Suprapubic skin (tissue), 4 donors: Measurements from ENCODE around the gene RBMS3. TPM values are rescaled to one million over a fixed set of nuclear protein-coding genes. Genes with fewer than 3 reads are reported as not detected.

ENCODE experiments used
- DNase-seq, 2 donors: peaks; one replicate each; pipeline ENCODE4 v3.0.0-alpha.2; 2019; ENCODE audit warnings: low spot score in 2 of 2
- H3K27ac ChIP-seq: fragments of 200-600 bp; sonication (generic); one replicate; pipeline ENCODE4 v1.5.1; 2019
- H3K27me3 ChIP-seq: fragments of 200-600 bp; sonication (generic); one replicate; pipeline ENCODE4 v1.5.1; 2019
- H3K36me3 ChIP-seq: fragments of 200-600 bp; sonication (generic); one replicate; pipeline ENCODE4 v1.5.1; 2019
- H3K4me1 ChIP-seq: fragments of 200-600 bp; sonication (generic); one replicate; pipeline ENCODE4 v1.5.1; 2019
- H3K4me3 ChIP-seq: fragments of 200-600 bp; sonication (generic); one replicate; pipeline ENCODE4 v1.5.1; 2019; ENCODE audit warnings: mild to moderate bottlenecking
- H3K9me3 ChIP-seq: fragments of 200-600 bp; sonication (generic); one replicate; pipeline ENCODE4 v1.5.1; 2019
- EP300 ChIP-seq: sonication (generic); formaldehyde crosslinking; IDR thresholded peaks from one replicate; pipeline ENCODE4 v1.6.1; 2017; ENCODE audit warnings: antibody characterized with exemption
- POLR2A ChIP-seq, 2 donors: fragments of 450-650 bp; IDR thresholded peaks; one replicate each; pipeline ENCODE4 v1.6.1; 2017; ENCODE audit warnings: antibody characterized with exemption in 2 of 2, mild to moderate bottlenecking in 2 of 2, moderate library complexity in 2 of 2
- POLR2AphosphoS5 ChIP-seq, 3 donors: sonication (generic); formaldehyde crosslinking; IDR thresholded peaks; one replicate each; pipeline ENCODE4 v1.6.1; 2017; ENCODE audit warnings: antibody characterized with exemption in 3 of 3
- WGBS: methylation state at CpG from one replicate; pipeline ENCODE4 v1.1.5; 2018; 5-methylcytosine and 5-hydroxymethylcytosine counted together
- total RNA-seq, 4 donors: library from RNA; depleted of rRNA; stranded (reverse); fragments of >200 nt; gene quantifications; one replicate each; pipeline ENCODE4 v1.1.0, GENCODE V29; 2016
- TF ChIP-seq, protein P1 (sequence below), 2 donors: fragments of 200-600 bp in 1 of 2; fragments of 450-650 bp in 1 of 2; sonication (generic) in 1 of 2; IDR thresholded peaks; one replicate each; pipeline ENCODE4 v1.5.1; 2016 to 2019; ENCODE audit warnings: antibody characterized with exemption in 2 of 2, mild to moderate bottlenecking in 1 of 2, moderate library complexity in 1 of 2

RBMS3 gene
- total RNA-seq, 4 donors from 2014 or later, result 7.7 to 23.4 (median 11.9) TPM

DNA sequence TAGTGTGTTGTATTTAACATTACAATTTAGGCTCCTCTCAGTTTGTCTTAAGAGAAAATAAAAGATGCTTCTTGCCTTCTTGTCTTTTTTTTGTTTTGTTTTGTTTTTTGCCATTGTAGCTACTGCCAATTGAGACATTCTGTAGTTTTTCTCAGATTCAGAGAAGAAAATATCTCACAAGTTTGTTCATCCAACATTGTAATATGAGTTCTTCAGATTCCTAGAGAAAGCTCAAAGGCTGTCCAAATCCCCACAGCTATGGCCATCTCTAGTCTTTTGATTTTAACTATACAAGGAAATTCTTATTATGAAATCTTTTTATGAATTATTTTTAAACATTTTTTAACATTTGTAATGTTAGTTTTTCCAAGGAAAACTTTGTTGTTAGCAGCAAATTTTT lies 264.7 kb downstream of the RBMS3 start:
- H3K27ac ChIP-seq, result no peak overlapping the region
- no peaks in the 10 kb centered on the region for H3K27me3 ChIP-seq
- DNase-seq, result no peak
- H3K36me3 ChIP-seq, result no peaks in the 10 kb centered on the region
- no peaks in the 10 kb centered on the region for H3K4me1 ChIP-seq
- no peaks in the 10 kb centered on the region for H3K9me3 ChIP-seq
- no peak overlapping the region for H3K4me3 ChIP-seq
- TF ChIP-seq POLR2A (IDR thresholded peaks at IDR 0.05) (no peak), EP300 (no peak), POLR2AphosphoS5 (IDR thresholded peaks at IDR 0.05) (no peak)
- TF ChIP-seq, protein P1, sequence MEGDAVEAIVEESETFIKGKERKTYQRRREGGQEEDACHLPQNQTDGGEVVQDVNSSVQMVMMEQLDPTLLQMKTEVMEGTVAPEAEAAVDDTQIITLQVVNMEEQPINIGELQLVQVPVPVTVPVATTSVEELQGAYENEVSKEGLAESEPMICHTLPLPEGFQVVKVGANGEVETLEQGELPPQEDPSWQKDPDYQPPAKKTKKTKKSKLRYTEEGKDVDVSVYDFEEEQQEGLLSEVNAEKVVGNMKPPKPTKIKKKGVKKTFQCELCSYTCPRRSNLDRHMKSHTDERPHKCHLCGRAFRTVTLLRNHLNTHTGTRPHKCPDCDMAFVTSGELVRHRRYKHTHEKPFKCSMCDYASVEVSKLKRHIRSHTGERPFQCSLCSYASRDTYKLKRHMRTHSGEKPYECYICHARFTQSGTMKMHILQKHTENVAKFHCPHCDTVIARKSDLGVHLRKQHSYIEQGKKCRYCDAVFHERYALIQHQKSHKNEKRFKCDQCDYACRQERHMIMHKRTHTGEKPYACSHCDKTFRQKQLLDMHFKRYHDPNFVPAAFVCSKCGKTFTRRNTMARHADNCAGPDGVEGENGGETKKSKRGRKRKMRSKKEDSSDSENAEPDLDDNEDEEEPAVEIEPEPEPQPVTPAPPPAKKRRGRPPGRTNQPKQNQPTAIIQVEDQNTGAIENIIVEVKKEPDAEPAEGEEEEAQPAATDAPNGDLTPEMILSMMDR (IDR thresholded peaks at IDR 0.05), result no peak

DNA sequence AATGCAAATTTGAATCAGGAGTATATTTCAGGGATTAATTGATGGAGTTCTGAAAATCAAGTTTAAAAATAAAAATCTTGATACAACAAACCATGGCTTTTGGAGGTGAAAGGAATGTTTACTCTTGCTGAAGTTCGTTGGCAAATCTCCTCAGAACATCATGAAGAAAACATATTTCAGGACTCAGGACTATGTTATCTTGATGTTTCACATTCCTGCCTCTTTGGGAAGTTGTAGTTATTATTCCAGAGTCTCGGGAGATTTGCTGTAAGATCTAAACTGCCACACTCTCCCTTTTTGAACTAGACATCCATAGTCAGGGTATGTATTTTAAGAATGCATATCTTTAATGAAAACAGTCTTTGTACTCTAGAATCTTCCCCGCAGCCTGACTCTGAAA lies 271.2 kb downstream of the RBMS3 start:
- H3K4me3 ChIP-seq, result no peak overlapping the region
- no peak for DNase-seq
- no peaks in the 10 kb centered on the region for H3K36me3 ChIP-seq
- H3K4me1 ChIP-seq, result no peaks in the 10 kb centered on the region
- TF ChIP-seq, protein P1 (IDR thresholded peaks at IDR 0.05), result no peak
- TF ChIP-seq POLR2AphosphoS5 (IDR thresholded peaks at IDR 0.05) (no peak), POLR2A (IDR thresholded peaks at IDR 0.05) (no peak), EP300 (no peak)
- no peak overlapping the region for H3K27ac ChIP-seq
- H3K27me3 ChIP-seq, result no peaks in the 10 kb centered on the region
- H3K9me3 ChIP-seq, result no peaks in the 10 kb centered on the region
- 62% methylated on average over 3 of the region's 3 CpGs for WGBS

DNA sequence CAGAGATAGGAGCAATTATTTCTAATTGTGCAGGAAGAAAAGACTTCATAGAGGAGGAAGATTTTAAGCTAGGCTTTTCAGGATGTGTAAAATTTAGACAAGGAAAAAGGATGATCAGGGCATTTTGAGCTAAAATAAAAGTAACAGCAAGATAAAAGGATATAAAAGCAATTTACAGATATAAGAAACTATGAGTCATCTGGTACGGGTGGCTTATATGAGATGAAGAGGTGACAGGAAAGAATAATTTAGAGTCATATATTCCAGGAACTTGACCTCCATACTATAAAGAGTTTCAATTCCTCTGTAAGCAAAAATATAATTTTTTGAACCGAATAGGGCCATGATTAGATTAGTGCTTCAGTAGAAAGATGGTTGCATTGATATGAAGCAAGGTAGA lies 273.7 kb downstream of the RBMS3 start:
- WGBS, result 64% methylated on average over 2 of the region's 2 CpGs
- TF ChIP-seq, protein P1 (IDR thresholded peaks at IDR 0.05), result no peak
- TF ChIP-seq EP300 (no peak), POLR2AphosphoS5 (IDR thresholded peaks at IDR 0.05) (no peak), POLR2A (IDR thresholded peaks at IDR 0.05) (no peak)
- H3K27ac ChIP-seq, result no peak overlapping the region

DNA sequence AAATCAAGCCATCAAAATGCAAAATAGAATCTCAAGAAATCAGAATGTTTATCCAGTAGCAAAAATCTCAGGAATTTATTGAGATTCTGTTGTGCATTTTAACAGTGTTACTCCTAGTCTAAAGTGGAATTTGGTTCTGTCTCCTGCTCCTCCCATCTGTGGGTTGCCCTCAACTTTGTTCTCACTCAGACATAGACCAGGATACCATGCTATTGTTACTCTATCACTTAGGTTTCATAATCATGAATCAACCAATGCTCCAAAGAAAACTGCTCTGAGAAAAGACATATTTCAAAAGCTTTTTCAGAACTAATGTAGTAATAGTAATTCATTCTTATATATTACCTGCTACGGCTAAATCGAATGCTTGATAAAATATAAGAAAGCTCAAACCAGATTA lies 274.7 kb downstream of the RBMS3 start:
- no peak for DNase-seq
- TF ChIP-seq POLR2AphosphoS5 (IDR thresholded peaks at IDR 0.05) (no peak), POLR2A (IDR thresholded peaks at IDR 0.05) (no peak), EP300 (no peak)
- TF ChIP-seq, protein P1 (IDR thresholded peaks at IDR 0.05), result no peak
- no peaks in the 10 kb centered on the region for H3K9me3 ChIP-seq
- no peak overlapping the region for H3K27ac ChIP-seq
- H3K4me1 ChIP-seq, result no peaks in the 10 kb centered on the region
- H3K27me3 ChIP-seq, result no peaks in the 10 kb centered on the region
- 96% methylated on average over 2 of the region's 2 CpGs for WGBS
- H3K36me3 ChIP-seq, result no peaks in the 10 kb centered on the region
- no peak overlapping the region for H3K4me3 ChIP-seq

More for the DNA sequence above, 273.7 kb downstream of the RBMS3 start:
- Histone ChIP-seq H3K9me3 (no peaks in the 10 kb centered on the region), H3K36me3 (no peaks in the 10 kb centered on the region), H3K4me1 (no peaks in the 10 kb centered on the region), H3K4me3 (no peak overlapping the region), H3K27me3 (no peaks in the 10 kb centered on the region)
- no peak for DNase-seq

DNA sequence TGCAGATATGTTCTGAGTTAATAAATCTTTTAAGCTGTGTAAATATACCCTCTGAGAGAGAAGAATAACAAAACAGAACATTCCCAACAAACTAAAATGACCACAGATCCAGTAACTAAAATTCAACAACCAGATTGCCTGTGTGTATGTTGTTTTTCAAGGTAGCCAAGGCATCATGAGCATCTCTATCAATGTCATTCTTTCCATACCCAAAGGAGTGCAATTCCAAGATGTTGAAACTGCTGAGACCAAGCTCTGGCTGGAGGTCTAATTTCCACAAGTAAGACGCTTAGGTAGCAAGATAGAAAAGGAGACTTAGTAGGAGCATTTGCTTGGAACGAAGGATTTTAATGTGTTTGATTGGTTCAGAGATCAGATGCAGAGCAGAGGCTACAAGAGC lies 276.3 kb downstream of the RBMS3 start:
- no peaks in the 10 kb centered on the region for H3K4me1 ChIP-seq
- no peak overlapping the region for H3K27ac ChIP-seq
- H3K36me3 ChIP-seq, result no peaks in the 10 kb centered on the region
- no peaks in the 10 kb centered on the region for H3K9me3 ChIP-seq
- DNase-seq, result no peak
- H3K4me3 ChIP-seq, result no peak overlapping the region
- WGBS, result 86% methylated on average over 2 of the region's 2 CpGs
- TF ChIP-seq POLR2AphosphoS5 (IDR thresholded peaks at IDR 0.05) (no peak), EP300 (no peak), POLR2A (IDR thresholded peaks at IDR 0.05) (no peak)
- TF ChIP-seq, protein P1 (IDR thresholded peaks at IDR 0.05), result no peak
- H3K27me3 ChIP-seq, result no peaks in the 10 kb centered on the region
